Measurements from ENCODE around the gene RABGGTA.
A peak's percentile ranks its signal among the peaks of the same experiment; 100 is the strongest.

Gene RABGGTA

GRCh38 chr14:24304019-24304387 lies 32.6 kb upstream of the RABGGTA start:
- Histone ChIP-seq H3K9me2 (replicated peaks; ENCODE audit: insufficient read depth, low read length) (no peaks in the 10 kb centered on the region), H4K20me1 (ENCODE audit: insufficient read depth, low read length) (no peaks in the 10 kb centered on the region), H3K36me3 (replicated peaks; ENCODE audit: insufficient read depth, low read length) (no peaks in the 10 kb centered on the region), H3K4me2 (ENCODE audit: low read depth, low read length) (no peak overlapping the region), H3K4me1 (ENCODE audit: low read length) (0 out of 2 replicates have a peak, but pooled peaks cover 5% of the 10 kb centered on the region), H3K79me2 (ENCODE audit: low read length) (peaks cover 24% of the 10 kb centered on the region), H3K9me3 (replicated peaks; ENCODE audit: insufficient read depth, low read length) (no peaks in the 10 kb centered on the region), H3K27me3 (replicated peaks; ENCODE audit: insufficient read depth, low read length) (no peaks in the 10 kb centered on the region), H3F3A (ENCODE audit: insufficient read depth, low read length) (no peaks in the 10 kb centered on the region), H3K9ac (ENCODE audit: low read length) (no peak overlapping the region), H3K4me3 (ENCODE audit: low read length) (no peak overlapping the region), H3K27ac (ENCODE audit: low read length) (no peak overlapping the region), H2AFZ (ENCODE audit: low read length) (no peak overlapping the region)
- no peak for TF ChIP-seq CTCF (IDR thresholded peaks at IDR 0.05; ENCODE audit: low read length)
- TF ChIP-seq EZH2 (optimal IDR thresholded peaks at IDR 0.05; ENCODE audit: low read depth, low read length): no peak
- TF ChIP-seq EZH2phosphoT487 (IDR thresholded peaks at IDR 0.05; ENCODE audit: low read length): no peak
- no peak for DNase-seq

- 0 out of 2 replicates have a peak overlapping the region, but pooled peaks have one; percentile 34 for H3K27ac ChIP-seq (ENCODE audit: low read length)
- H4K20me1 ChIP-seq (ENCODE audit: insufficient read depth, low read length): no peaks in the 10 kb centered on the region
- no peak overlapping the region for H2AFZ ChIP-seq (ENCODE audit: low read length)
- H3K9ac ChIP-seq (ENCODE audit: low read length): peak overlapping the region; percentile 75
- no peak for DNase-seq
- TF ChIP-seq EZH2phosphoT487 (IDR thresholded peaks at IDR 0.05; ENCODE audit: low read length) (no peak), EZH2 (optimal IDR thresholded peaks at IDR 0.05; ENCODE audit: low read depth, low read length) (no peak), CTCF (IDR thresholded peaks at IDR 0.05; ENCODE audit: low read length) (no peak)
- 0 out of 2 replicates have a peak, but pooled peaks cover 5% of the 10 kb centered on the region for H3K4me1 ChIP-seq (ENCODE audit: low read length)
- no peaks in the 10 kb centered on the region for H3K9me2 ChIP-seq (replicated peaks; ENCODE audit: insufficient read depth, low read length)
- no peaks in the 10 kb centered on the region for H3K36me3 ChIP-seq (replicated peaks; ENCODE audit: insufficient read depth, low read length)
- peaks cover 22% of the 10 kb centered on the region for H3K79me2 ChIP-seq (ENCODE audit: low read length)
- no peaks in the 10 kb centered on the region for H3K27me3 ChIP-seq (replicated peaks; ENCODE audit: insufficient read depth, low read length)
- no peaks in the 10 kb centered on the region for H3K9me3 ChIP-seq (replicated peaks; ENCODE audit: insufficient read depth, low read length)
- H3K4me2 ChIP-seq (ENCODE audit: low read depth, low read length): peak overlapping the region; percentile 74
- H3K4me3 ChIP-seq (ENCODE audit: low read length): peak overlapping the region; percentile 82
- H3F3A ChIP-seq (ENCODE audit: insufficient read depth, low read length): no peaks in the 10 kb centered on the region
Measured at GRCh38 chr14:24300326-24300980, 29.1 kb upstream of the RABGGTA start.

GRCh38 chr14:24299255-24300191 lies 28.1 kb upstream of the RABGGTA start, which contains the start of the genes DHRS1 and NOP9:
DHRS1 (minus strand) TSS chr14:24299780; CDS start chr14:24299106, 674 bp downstream.
NOP9 (plus strand) TSS chr14:24299850; CDS start chr14:24299955, 105 bp downstream.
- H3K9ac ChIP-seq (ENCODE audit: low read length): peak within 1 kb of the TSS; percentile 75
- peak within 1 kb of the TSS; percentile 82 for H2AFZ ChIP-seq (ENCODE audit: low read length)
- no peaks in the 10 kb centered on the region for H3F3A ChIP-seq (ENCODE audit: insufficient read depth, low read length)
- H3K4me2 ChIP-seq (ENCODE audit: low read depth, low read length): peak within 1 kb of the TSS; percentile 74
- H3K9me3 ChIP-seq (replicated peaks; ENCODE audit: insufficient read depth, low read length): no peaks in the 10 kb centered on the region
- H3K9me2 ChIP-seq (replicated peaks; ENCODE audit: insufficient read depth, low read length): no peaks in the 10 kb centered on the region
- H3K4me1 ChIP-seq (ENCODE audit: low read length): 0 out of 2 replicates have a peak, but pooled peaks cover 5% of the 10 kb centered on the region
- H4K20me1 ChIP-seq (ENCODE audit: insufficient read depth, low read length): no peaks in the 10 kb centered on the region
- H3K36me3 ChIP-seq (replicated peaks; ENCODE audit: insufficient read depth, low read length): no peaks in the 10 kb centered on the region
- DNase-seq: peak; percentile 73
- H3K27me3 ChIP-seq (replicated peaks; ENCODE audit: insufficient read depth, low read length): no peaks in the 10 kb centered on the region
- peaks cover 22% of the 10 kb centered on the region for H3K79me2 ChIP-seq (ENCODE audit: low read length)
- peak within 1 kb of the TSS; percentile 60; the same call in 1 of the 2 replicates for H3K27ac ChIP-seq (ENCODE audit: low read length)
- peak within 1 kb of the TSS; percentile 82 for H3K4me3 ChIP-seq (ENCODE audit: low read length)
- TF ChIP-seq CTCF (IDR thresholded peaks at IDR 0.05; ENCODE audit: low read length): no peak
- no peak for TF ChIP-seq EZH2phosphoT487 (IDR thresholded peaks at IDR 0.05; ENCODE audit: low read length)
- TF ChIP-seq EZH2 (optimal IDR thresholded peaks at IDR 0.05; ENCODE audit: low read depth, low read length): no peak
